ENCODE results near the gene LACC1. TPM values are rescaled to one million over a fixed set of nuclear protein-coding genes. Genes with fewer than 3 reads are reported as not detected.

LACC1 gene
- total RNA-seq, 1 donor from 2014 or later, result 8.7 TPM

DNA sequence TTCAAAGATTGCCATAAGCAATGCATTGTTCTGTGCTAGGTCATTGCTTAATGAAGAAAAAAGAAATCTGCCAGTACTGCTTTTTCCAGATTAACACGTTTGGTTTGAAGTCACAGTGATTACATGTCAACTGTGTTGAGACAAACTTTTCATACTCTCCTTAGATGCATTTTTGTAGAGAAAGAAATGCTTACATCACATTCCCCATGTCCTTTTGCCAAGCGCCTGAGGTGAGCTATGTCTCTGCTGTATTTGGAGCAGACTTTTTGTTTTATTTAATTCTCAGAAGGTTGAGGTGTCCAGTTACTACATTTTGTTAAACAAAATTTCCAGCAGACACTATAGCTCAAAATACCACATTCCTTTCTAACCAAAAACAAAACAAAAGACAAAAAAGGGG is 16.2 kb downstream of the LACC1 start:
- H3K27me3 Mint-ChIP-seq (ENCODE audit: unreplicated experiment), result peaks cover 3% of the 10 kb centered on the region
- peak overlapping the region; percentile 84 for H3K27ac Mint-ChIP-seq (ENCODE audit: unreplicated experiment)
- no peak for DNase-seq (ENCODE audit: extremely low spot score, unreplicated experiment)
- no peaks in the 10 kb centered on the region for H3K9me3 Mint-ChIP-seq (ENCODE audit: unreplicated experiment)
- peaks cover 26% of the 10 kb centered on the region for H3K4me1 Mint-ChIP-seq (ENCODE audit: unreplicated experiment)
- peaks cover 18% of the 10 kb centered on the region for H3K36me3 Mint-ChIP-seq (ENCODE audit: unreplicated experiment)
- TF ChIP-seq, protein P1, sequence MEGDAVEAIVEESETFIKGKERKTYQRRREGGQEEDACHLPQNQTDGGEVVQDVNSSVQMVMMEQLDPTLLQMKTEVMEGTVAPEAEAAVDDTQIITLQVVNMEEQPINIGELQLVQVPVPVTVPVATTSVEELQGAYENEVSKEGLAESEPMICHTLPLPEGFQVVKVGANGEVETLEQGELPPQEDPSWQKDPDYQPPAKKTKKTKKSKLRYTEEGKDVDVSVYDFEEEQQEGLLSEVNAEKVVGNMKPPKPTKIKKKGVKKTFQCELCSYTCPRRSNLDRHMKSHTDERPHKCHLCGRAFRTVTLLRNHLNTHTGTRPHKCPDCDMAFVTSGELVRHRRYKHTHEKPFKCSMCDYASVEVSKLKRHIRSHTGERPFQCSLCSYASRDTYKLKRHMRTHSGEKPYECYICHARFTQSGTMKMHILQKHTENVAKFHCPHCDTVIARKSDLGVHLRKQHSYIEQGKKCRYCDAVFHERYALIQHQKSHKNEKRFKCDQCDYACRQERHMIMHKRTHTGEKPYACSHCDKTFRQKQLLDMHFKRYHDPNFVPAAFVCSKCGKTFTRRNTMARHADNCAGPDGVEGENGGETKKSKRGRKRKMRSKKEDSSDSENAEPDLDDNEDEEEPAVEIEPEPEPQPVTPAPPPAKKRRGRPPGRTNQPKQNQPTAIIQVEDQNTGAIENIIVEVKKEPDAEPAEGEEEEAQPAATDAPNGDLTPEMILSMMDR (IDR thresholded peaks at IDR 0.05), result no peak
- peak overlapping the region; percentile 33 for H3K4me3 Mint-ChIP-seq (ENCODE audit: unreplicated experiment)

DNA sequence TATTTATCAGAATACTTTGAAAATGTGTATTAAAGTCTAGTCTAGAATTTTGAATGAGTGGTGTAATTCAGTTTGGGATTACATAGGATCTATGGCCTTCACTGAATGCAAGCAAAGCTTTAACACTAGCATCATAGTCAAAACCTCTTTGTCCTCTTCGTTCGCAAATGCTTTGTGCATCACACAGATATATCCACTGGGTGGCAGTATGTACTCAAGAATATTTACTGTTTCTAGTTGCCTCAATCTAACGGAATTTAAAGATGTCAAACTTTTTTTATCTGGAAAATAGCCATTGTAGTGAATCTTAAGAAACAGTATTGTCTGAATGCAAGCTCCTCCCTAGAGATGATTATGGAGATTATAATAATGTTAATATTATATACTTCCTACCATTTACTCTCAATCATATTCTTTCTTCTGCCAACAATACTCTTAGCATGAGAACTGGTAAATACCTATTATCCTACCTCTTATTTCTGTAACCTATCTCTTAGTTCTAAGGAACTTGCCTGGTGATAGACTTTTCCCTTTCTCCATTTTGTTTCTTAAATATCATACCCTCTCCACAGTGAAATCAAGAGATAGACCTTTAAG is 25.8 kb downstream of the LACC1 start:
- Mint-ChIP-seq H3K27ac (ENCODE audit: unreplicated experiment) (no peak overlapping the region), H3K4me3 (ENCODE audit: unreplicated experiment) (no peak overlapping the region), H3K27me3 (ENCODE audit: unreplicated experiment) (peaks cover 5% of the 10 kb centered on the region), H3K4me1 (ENCODE audit: unreplicated experiment) (peaks cover 13% of the 10 kb centered on the region), H3K9me3 (ENCODE audit: unreplicated experiment) (no peaks in the 10 kb centered on the region), H3K36me3 (ENCODE audit: unreplicated experiment) (no peaks in the 10 kb centered on the region)
- TF ChIP-seq, protein P1 (IDR thresholded peaks at IDR 0.05), result peak; percentile 81
- no peak for DNase-seq (ENCODE audit: extremely low spot score, unreplicated experiment)

DNA sequence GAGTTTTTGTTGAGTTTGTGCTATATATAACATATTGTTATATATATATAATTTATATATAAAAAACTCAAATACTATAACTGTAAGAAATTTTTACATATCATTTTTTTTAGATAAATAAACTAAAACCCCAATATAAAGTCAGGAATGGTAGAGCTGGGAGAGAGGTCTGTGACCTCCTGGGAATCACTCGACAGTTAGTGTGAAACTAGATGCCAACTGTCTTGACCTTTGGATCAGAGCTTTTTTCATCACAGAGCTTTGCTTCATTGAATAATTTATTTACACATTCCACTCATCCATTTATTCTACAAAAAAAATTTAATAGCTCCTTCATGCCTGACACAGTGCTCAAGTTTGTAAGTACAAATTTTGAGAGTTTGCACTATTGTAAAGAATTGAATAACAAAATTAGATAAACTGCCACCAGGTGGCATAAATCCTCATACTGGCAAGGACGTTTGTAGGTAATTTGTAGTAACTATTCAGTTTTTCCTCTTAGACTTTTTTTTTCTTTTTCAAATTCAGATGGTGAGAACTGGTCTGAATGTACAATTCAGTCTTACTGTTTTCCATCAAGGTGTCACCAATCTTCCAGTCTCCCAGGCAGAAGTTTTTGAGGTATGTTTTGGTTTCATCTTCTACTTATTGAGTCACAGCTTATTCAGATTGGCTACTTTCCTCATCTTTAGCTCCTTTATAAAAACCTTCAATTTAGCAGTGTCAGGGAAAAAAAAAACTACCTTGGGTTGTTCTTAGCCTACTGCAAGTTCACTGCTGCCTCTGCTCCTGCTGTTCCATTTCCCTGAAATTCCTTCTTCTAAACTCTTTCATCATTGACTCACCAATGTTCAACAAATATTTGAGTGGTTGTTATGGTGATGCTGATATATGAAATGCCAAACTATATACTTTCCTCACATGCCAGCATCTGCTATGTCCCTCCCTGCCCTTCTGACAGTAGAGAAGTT is 28.7 kb downstream of the LACC1 start:
- H3K9me3 Mint-ChIP-seq (ENCODE audit: unreplicated experiment), result no peaks in the 10 kb centered on the region

DNA sequence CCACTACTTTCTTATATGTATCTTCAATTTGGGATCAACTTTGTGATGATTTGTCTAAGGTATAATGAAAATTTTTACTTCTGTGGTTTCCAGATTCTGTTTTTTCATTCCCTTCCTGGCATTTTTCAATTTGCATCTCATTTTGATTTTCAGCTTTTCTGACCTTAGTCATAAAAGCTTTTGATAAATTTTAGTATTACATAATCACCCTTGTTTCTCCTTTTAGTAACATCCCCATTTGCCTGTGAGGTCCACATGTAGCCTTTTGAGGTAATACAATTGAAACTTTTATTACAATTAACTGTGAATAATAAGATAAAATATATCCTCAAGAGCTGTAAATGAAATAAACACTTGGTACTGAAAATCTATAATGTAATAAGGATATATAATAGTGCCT is 31.2 kb downstream of the LACC1 start:
- no peak for DNase-seq (ENCODE audit: extremely low spot score, unreplicated experiment)
- TF ChIP-seq, protein P1 (IDR thresholded peaks at IDR 0.05), result no peak
- H3K36me3 Mint-ChIP-seq (ENCODE audit: unreplicated experiment), result no peaks in the 10 kb centered on the region
- H3K9me3 Mint-ChIP-seq (ENCODE audit: unreplicated experiment), result no peaks in the 10 kb centered on the region
- no peak overlapping the region for H3K4me3 Mint-ChIP-seq (ENCODE audit: unreplicated experiment)
- H3K27me3 Mint-ChIP-seq (ENCODE audit: unreplicated experiment), result peaks cover 6% of the 10 kb centered on the region
- peaks cover 13% of the 10 kb centered on the region for H3K4me1 Mint-ChIP-seq (ENCODE audit: unreplicated experiment)
- no peak overlapping the region for H3K27ac Mint-ChIP-seq (ENCODE audit: unreplicated experiment)

More for the DNA sequence above, 28.7 kb downstream of the LACC1 start:
- Mint-ChIP-seq H3K36me3 (ENCODE audit: unreplicated experiment) (no peaks in the 10 kb centered on the region), H3K4me3 (ENCODE audit: unreplicated experiment) (no peak overlapping the region), H3K4me1 (ENCODE audit: unreplicated experiment) (peaks cover 13% of the 10 kb centered on the region), H3K27me3 (ENCODE audit: unreplicated experiment) (peaks cover 8% of the 10 kb centered on the region), H3K27ac (ENCODE audit: unreplicated experiment) (peak overlapping the region; percentile 51)
- TF ChIP-seq, protein P1 (IDR thresholded peaks at IDR 0.05), result peak; percentile 75
- no peak for DNase-seq (ENCODE audit: extremely low spot score, unreplicated experiment)

- Mint-ChIP-seq H3K27me3 (ENCODE audit: unreplicated experiment) (peaks cover 6% of the 10 kb centered on the region), H3K27ac (ENCODE audit: unreplicated experiment) (no peak overlapping the region), H3K4me3 (ENCODE audit: unreplicated experiment) (no peak overlapping the region), H3K36me3 (ENCODE audit: unreplicated experiment) (no peaks in the 10 kb centered on the region), H3K9me3 (ENCODE audit: unreplicated experiment) (no peaks in the 10 kb centered on the region), H3K4me1 (ENCODE audit: unreplicated experiment) (peaks cover 13% of the 10 kb centered on the region)
- DNase-seq (ENCODE audit: extremely low spot score, unreplicated experiment), result no peak
- TF ChIP-seq, protein P1 (IDR thresholded peaks at IDR 0.05), result no peak
Measured at GRCh38 chr13:43911278-43911677, 31.6 kb downstream of the LACC1 start.
